SU-DHL-6 (cell line): ENCODE measurements around the gene METAP1.

Experiments
- H2AFZ ChIP-seq: fragments of 200-600 bp; sonication (generic); 2 replicates; pipeline ENCODE4 v1.6.1; 2014; ENCODE audit warnings: low read depth, mild to moderate bottlenecking, moderate library complexity, mixed read lengths, antibody characterized with exemption, low read length; ENCODE audit not compliant: severe bottlenecking
- H3F3A ChIP-seq: fragments of 200-600 bp; shearing (Covaris generic); 2 replicates; pipeline ENCODE4 v1.6.0; 2016; ENCODE audit warnings: antibody characterized with exemption, mild to moderate bottlenecking; ENCODE audit not compliant: insufficient read depth
- H3K27ac ChIP-seq: fragments of 200-600 bp; sonication (generic); 2 replicates; pipeline ENCODE4 v1.5.1; 2016; ENCODE audit warnings: low read depth, mild to moderate bottlenecking, low read length, moderate library complexity, mixed read lengths
- H3K27me3 ChIP-seq: fragments of 200-600 bp; sonication (generic), shearing (Covaris generic); 2 replicates; pipeline ENCODE4 v1.6.0; 2014; ENCODE audit warnings: mild to moderate bottlenecking, low read length
- H3K36me3 ChIP-seq: fragments of 200-600 bp; sonication (generic); 2 replicates; pipeline ENCODE4 v1.6.1; 2014; ENCODE audit warnings: mild to moderate bottlenecking, low read length, mixed read lengths
- H3K4me2 ChIP-seq: fragments of 300-600, 200-600 bp; shearing (Covaris generic), sonication (generic); 2 replicates; pipeline ENCODE4 v1.6.0; 2014; ENCODE audit warnings: low read length, low read depth, mild to moderate bottlenecking; ENCODE audit not compliant: poor library complexity, severe bottlenecking
- H3K4me3 ChIP-seq: fragments of 200-600 bp; sonication (generic); 2 replicates; pipeline ENCODE4 v1.5.1; 2014; ENCODE audit warnings: antibody characterized with exemption, low read length, mild to moderate bottlenecking, mixed read lengths; ENCODE audit not compliant: insufficient read depth, poor library complexity, severe bottlenecking
- H3K79me2 ChIP-seq: fragments of 200-600 bp; sonication (generic); 2 replicates; pipeline ENCODE4 v1.6.1; 2014; ENCODE audit warnings: mild to moderate bottlenecking, low read length, moderate library complexity; ENCODE audit not compliant: insufficient read depth
- H3K9ac ChIP-seq: fragments of 200-600 bp; sonication (generic); 2 replicates; pipeline ENCODE4 v1.7.0; 2014; ENCODE audit warnings: mild to moderate bottlenecking, low read length
- H3K9me2 ChIP-seq: fragments of 200-600 bp; sonication (generic); replicated peaks from 2 replicates; pipeline ENCODE4 v1.6.1; 2014; ENCODE audit warnings: low read length; ENCODE audit not compliant: insufficient read depth
- H3K9me3 ChIP-seq: fragments of 200-600 bp; sonication (generic); 2 replicates; pipeline ENCODE4 v1.6.1; 2014; ENCODE audit warnings: low read length, mixed read lengths; ENCODE audit not compliant: insufficient read depth
- H4K20me1 ChIP-seq: fragments of 200-600 bp; sonication (generic); 2 replicates; pipeline ENCODE4 v1.6.1; 2014; ENCODE audit warnings: low read depth, mild to moderate bottlenecking, antibody characterized with exemption, low read length, moderate library complexity, mixed read lengths
- EZH2phosphoT487 ChIP-seq: fragments of 200-600 bp; sonication (generic), shearing (Covaris generic); conservative IDR thresholded peaks from 2 replicates; pipeline ENCODE4 v1.6.1; 2018; ENCODE audit warnings: mild to moderate bottlenecking, antibody characterized with exemption, low read length, moderate library complexity, mixed read lengths
- TF ChIP-seq, protein P1 (sequence below): fragments of 200-600 bp; sonication (generic); IDR thresholded peaks from one replicate; pipeline ENCODE4 v1.5.1; 2017; ENCODE audit warnings: antibody characterized with exemption, mild to moderate bottlenecking, low read length, moderate library complexity; ENCODE audit not compliant: insufficient read depth, poor library complexity, severe bottlenecking

The METAP1 gene

DNA sequence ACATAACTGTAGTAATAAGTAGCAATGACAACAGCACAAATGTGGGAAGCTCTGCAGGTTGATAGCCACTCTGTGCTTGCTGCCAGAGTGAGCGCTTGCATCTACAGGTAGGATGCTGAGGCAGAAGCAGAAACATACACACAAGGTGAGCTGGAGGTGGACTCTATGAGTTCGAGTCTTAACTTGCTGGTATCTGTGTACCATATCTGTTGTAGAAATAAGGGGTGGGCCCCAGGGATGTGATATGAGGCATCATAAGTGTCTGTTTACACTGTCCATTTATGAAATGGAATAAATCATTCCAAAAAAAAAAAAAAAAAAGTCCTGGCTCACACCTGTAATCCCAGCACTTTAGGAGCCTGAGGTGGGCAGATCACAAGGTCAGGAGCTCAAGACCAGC lies 33.8 kb upstream of the METAP1 start:
- Histone ChIP-seq H3K27ac (no peak overlapping the region), H2AFZ (no peak overlapping the region), H3K79me2 (no peaks in the 10 kb centered on the region), H3K4me2 (no peak overlapping the region), H3K27me3 (no peaks in the 10 kb centered on the region), H3K36me3 (no peaks in the 10 kb centered on the region), H4K20me1 (no peaks in the 10 kb centered on the region), H3K9me2 (no peaks in the 10 kb centered on the region), H3F3A (no peaks in the 10 kb centered on the region), H3K4me3 (no peak overlapping the region), H3K9ac (no peak overlapping the region), H3K9me3 (no peaks in the 10 kb centered on the region)
- TF ChIP-seq EZH2phosphoT487 = no peak
- TF ChIP-seq, protein P1, sequence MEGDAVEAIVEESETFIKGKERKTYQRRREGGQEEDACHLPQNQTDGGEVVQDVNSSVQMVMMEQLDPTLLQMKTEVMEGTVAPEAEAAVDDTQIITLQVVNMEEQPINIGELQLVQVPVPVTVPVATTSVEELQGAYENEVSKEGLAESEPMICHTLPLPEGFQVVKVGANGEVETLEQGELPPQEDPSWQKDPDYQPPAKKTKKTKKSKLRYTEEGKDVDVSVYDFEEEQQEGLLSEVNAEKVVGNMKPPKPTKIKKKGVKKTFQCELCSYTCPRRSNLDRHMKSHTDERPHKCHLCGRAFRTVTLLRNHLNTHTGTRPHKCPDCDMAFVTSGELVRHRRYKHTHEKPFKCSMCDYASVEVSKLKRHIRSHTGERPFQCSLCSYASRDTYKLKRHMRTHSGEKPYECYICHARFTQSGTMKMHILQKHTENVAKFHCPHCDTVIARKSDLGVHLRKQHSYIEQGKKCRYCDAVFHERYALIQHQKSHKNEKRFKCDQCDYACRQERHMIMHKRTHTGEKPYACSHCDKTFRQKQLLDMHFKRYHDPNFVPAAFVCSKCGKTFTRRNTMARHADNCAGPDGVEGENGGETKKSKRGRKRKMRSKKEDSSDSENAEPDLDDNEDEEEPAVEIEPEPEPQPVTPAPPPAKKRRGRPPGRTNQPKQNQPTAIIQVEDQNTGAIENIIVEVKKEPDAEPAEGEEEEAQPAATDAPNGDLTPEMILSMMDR = no peak

DNA sequence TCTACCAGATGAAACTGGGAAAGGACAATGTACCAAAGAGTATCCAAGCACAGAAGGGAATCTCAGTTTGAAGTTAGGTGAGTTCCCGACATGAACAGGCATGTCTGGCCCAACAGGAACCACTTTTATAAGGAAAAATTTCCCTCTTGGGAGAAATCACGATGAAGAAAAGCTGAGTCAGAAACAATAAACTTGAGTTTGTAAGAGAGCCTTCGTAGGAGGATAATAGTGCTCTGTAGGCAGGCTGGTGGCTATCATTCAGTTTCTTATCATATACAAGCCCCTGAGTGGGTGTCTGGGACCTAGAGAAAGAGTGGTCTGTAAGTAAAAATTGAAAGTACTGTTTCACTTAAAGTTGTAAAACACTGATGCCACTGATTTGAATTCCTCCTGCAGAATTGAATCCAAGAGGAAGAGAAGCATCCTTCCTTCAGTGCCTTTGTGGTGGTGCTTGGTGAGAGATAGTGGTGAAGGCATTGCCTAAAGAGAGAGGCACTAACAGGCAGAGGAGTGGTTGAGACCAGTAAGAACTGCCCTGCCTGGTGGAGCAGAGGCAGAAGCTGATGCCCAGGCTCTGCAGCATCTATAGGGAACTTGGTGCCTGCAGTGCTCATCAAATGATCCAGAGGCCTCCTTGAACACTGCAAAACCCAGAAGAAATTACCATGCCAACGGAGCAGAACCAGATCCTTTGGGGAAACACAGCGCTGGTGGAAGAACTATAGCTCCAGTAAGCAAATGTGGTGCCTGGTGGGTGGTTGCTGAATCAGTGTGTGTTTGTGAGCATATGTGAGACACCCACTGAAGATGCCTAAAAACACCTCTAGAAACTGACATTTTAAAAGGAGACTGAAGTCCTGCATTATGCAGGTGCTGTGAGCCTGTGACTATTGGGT lies 31.7 kb upstream of the METAP1 start:
- H3K36me3 ChIP-seq = no peaks in the 10 kb centered on the region
- TF ChIP-seq EZH2phosphoT487 = no peak
- TF ChIP-seq, protein P1 = no peak
- H3K9me3 ChIP-seq = no peaks in the 10 kb centered on the region
- no peak overlapping the region for H3K27ac ChIP-seq
- no peaks in the 10 kb centered on the region for H4K20me1 ChIP-seq
- H3K79me2 ChIP-seq = no peaks in the 10 kb centered on the region
- no peak overlapping the region for H3K9ac ChIP-seq
- no peak overlapping the region for H2AFZ ChIP-seq
- no peaks in the 10 kb centered on the region for H3K27me3 ChIP-seq
- no peaks in the 10 kb centered on the region for H3F3A ChIP-seq
- no peaks in the 10 kb centered on the region for H3K9me2 ChIP-seq
- no peak overlapping the region for H3K4me2 ChIP-seq
- H3K4me3 ChIP-seq = no peak overlapping the region

DNA sequence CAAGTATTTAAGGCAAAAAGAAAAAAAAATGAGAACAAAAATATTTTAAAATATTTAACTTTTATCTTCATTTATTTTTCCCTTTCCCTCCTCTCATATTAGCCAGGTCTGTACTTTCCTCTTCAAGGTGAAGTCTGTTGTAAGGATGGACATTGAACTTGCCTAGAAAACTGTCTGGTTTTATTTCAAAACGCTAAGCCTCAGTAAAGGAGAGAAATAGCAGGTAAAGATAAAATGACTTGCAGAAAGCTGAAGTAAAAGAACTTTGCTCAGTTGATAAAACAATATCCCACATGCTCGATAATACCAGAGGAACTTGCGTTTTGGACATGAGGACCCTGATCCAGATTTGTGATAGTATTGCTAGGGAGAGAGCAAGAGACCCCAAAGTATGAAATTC lies 28.6 kb upstream of the METAP1 start:
- H3K36me3 ChIP-seq = no peaks in the 10 kb centered on the region
- no peak overlapping the region for H3K9ac ChIP-seq
- no peak overlapping the region for H3K27ac ChIP-seq
- no peak overlapping the region for H2AFZ ChIP-seq
- no peak overlapping the region for H3K4me2 ChIP-seq
- no peaks in the 10 kb centered on the region for H3F3A ChIP-seq
- no peaks in the 10 kb centered on the region for H3K79me2 ChIP-seq
- no peaks in the 10 kb centered on the region for H4K20me1 ChIP-seq
- H3K27me3 ChIP-seq = no peaks in the 10 kb centered on the region
- TF ChIP-seq, protein P1 = no peak
- no peak for TF ChIP-seq EZH2phosphoT487
- no peaks in the 10 kb centered on the region for H3K9me3 ChIP-seq
- no peaks in the 10 kb centered on the region for H3K9me2 ChIP-seq
- no peak overlapping the region for H3K4me3 ChIP-seq
